Loucy (cell line): Measurements from ENCODE around the gene THOC6.

Source experiments
- H2AFZ ChIP-seq: fragments of 200-600 bp; sonication (generic); 2 replicates; pipeline ENCODE4 v1.6.0; 2016; ENCODE audit warnings: antibody characterized with exemption, mild to moderate bottlenecking, low read length, moderate library complexity
- H3F3A ChIP-seq: fragments of 200-600 bp; 2 replicates; pipeline ENCODE4 v1.6.0; 2016; ENCODE audit warnings: antibody characterized with exemption, low read depth, mild to moderate bottlenecking
- H3K27me3 ChIP-seq: fragments of 200-600 bp; sonication (generic); 2 replicates; pipeline ENCODE4 v1.6.1; 2014; ENCODE audit warnings: low read length, mild to moderate bottlenecking; ENCODE audit not compliant: insufficient read depth, poor library complexity, severe bottlenecking
- H3K36me3 ChIP-seq: fragments of 200-600 bp; sonication (generic); 2 replicates; pipeline ENCODE4 v1.6.1; 2016; ENCODE audit warnings: low read length; ENCODE audit not compliant: insufficient read depth
- H3K4me1 ChIP-seq: fragments of 200-600 bp; sonication (generic); 2 replicates; pipeline ENCODE4 v1.5.1; 2014; ENCODE audit warnings: low read length, mild to moderate bottlenecking; ENCODE audit not compliant: insufficient read depth, poor library complexity, severe bottlenecking
- H3K4me2 ChIP-seq: fragments of 200-600 bp; sonication (generic); 2 replicates; pipeline ENCODE4 v1.6.0; 2014; ENCODE audit warnings: antibody characterized with exemption, low read length, low read depth, mild to moderate bottlenecking; ENCODE audit not compliant: poor library complexity, severe bottlenecking
- H3K4me3 ChIP-seq: fragments of 200-600 bp; sonication (generic); 2 replicates; pipeline ENCODE4 v1.5.1; 2014; ENCODE audit warnings: low read length, mild to moderate bottlenecking, mixed read lengths; ENCODE audit not compliant: poor library complexity, severe bottlenecking
- H3K79me2 ChIP-seq: fragments of 200-600 bp; sonication (generic); 2 replicates; pipeline ENCODE4 v1.6.1; 2014; ENCODE audit warnings: low read length; ENCODE audit not compliant: insufficient read depth
- H3K9ac ChIP-seq: fragments of 200-600 bp; sonication (generic); 2 replicates; pipeline ENCODE4 v1.6.0; 2014; ENCODE audit warnings: mild to moderate bottlenecking, low read depth, low read length, moderate library complexity; ENCODE audit not compliant: poor library complexity, severe bottlenecking
- H3K9me2 ChIP-seq: fragments of 200-600 bp; sonication (generic); replicated peaks from 2 replicates; pipeline ENCODE4 v1.6.1; 2016; ENCODE audit warnings: low read depth, low read length, mixed read lengths
- H3K9me3 ChIP-seq: fragments of 200-600 bp; sonication (generic); 2 replicates; pipeline ENCODE4 v1.6.1; 2014; ENCODE audit warnings: mild to moderate bottlenecking, antibody characterized with exemption, low read length, low read depth; ENCODE audit not compliant: insufficient read depth
- H4K20me1 ChIP-seq: fragments of 200-600 bp; sonication (generic); 2 replicates; pipeline ENCODE4 v1.6.0; 2014; ENCODE audit warnings: antibody characterized with exemption, low read length, mild to moderate bottlenecking; ENCODE audit not compliant: insufficient read depth, poor library complexity, severe bottlenecking
- EZH2phosphoT487 ChIP-seq: fragments of 200-600 bp; IDR thresholded peaks from 2 replicates; pipeline ENCODE4 v1.6.1; 2018; ENCODE audit warnings: antibody characterized with exemption, mild to moderate bottlenecking, moderate library complexity, borderline replicate concordance
- TF ChIP-seq, protein P1 (sequence below): fragments of 200-600 bp; sonication (generic); conservative IDR thresholded peaks from 2 replicates; pipeline ENCODE4 v1.5.1; 2014; ENCODE audit warnings: mild to moderate bottlenecking, antibody characterized with exemption, low read length

The THOC6 gene

DNA sequence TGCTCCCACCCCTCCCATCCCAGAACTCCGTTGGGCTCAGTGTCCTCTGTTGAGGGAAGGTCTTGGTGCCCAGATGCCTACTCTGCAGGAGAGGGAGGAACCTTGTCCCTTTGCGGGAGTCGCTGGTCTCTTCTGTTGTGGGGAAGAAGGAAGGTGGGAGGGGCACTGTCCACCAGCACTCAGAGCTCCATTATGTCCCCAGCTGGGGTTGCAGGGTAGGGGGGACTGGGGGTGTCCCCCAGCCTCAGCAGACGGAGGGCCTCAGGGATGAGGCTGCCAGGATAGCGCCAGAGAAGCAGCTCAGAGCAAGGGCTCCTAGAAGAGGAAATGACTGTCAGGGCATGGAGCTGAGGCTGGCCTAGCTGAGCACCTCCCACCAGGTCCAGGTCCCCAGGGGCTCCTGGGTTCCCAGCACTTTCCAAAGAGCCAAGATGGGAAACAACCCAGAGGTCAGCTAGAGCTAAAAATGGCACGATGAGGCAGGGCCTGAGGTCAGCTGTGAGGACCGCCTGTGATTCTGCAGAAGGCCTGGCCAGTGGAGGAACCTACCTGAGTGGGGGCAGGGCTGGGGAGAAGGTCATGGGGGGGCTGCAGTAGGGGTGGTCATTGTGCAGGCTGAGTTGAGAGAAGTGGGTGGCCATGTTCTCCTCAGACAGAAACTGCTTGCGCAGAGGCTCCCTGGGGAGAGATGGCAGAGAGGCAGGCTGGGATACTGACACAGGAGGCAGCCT is 986 bp upstream of the THOC6 start:
- H3K36me3 ChIP-seq = no peaks in the 10 kb centered on the region
- H2AFZ ChIP-seq = no peak overlapping the region
- H3K4me1 ChIP-seq = peaks cover 15% of the 10 kb centered on the region
- H4K20me1 ChIP-seq = peaks cover 12% of the 10 kb centered on the region
- H3K27me3 ChIP-seq = no peaks in the 10 kb centered on the region
- H3K9me3 ChIP-seq = no peaks in the 10 kb centered on the region
- peak overlapping the region; percentile 85 for H3K4me2 ChIP-seq
- peaks cover 30% of the 10 kb centered on the region for H3K79me2 ChIP-seq
- H3K9ac ChIP-seq = peak overlapping the region; percentile 62
- TF ChIP-seq, protein P1, sequence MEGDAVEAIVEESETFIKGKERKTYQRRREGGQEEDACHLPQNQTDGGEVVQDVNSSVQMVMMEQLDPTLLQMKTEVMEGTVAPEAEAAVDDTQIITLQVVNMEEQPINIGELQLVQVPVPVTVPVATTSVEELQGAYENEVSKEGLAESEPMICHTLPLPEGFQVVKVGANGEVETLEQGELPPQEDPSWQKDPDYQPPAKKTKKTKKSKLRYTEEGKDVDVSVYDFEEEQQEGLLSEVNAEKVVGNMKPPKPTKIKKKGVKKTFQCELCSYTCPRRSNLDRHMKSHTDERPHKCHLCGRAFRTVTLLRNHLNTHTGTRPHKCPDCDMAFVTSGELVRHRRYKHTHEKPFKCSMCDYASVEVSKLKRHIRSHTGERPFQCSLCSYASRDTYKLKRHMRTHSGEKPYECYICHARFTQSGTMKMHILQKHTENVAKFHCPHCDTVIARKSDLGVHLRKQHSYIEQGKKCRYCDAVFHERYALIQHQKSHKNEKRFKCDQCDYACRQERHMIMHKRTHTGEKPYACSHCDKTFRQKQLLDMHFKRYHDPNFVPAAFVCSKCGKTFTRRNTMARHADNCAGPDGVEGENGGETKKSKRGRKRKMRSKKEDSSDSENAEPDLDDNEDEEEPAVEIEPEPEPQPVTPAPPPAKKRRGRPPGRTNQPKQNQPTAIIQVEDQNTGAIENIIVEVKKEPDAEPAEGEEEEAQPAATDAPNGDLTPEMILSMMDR = no peak
- TF ChIP-seq EZH2phosphoT487 = no peak
- no peaks in the 10 kb centered on the region for H3K9me2 ChIP-seq
- H3K4me3 ChIP-seq = peak overlapping the region; percentile 75
- no peaks in the 10 kb centered on the region for H3F3A ChIP-seq

DNA sequence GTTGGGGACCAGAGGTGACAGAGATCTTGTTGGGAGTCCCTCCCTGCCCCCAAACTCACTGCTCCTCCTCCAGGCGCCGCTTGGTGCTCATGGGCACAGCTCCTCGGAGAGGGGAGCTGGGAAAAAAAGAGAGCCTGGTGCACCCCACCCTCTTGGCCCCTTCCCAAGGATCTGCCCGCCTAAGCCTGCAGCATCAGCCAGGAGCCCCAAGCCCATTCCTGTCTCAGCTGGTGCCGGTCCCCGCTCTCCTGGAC is 493 bp upstream of the THOC6 start:
- H3K9me3 ChIP-seq = no peaks in the 10 kb centered on the region
- TF ChIP-seq EZH2phosphoT487 = no peak
- TF ChIP-seq, protein P1 = no peak
- peaks cover 12% of the 10 kb centered on the region for H4K20me1 ChIP-seq
- H3K9me2 ChIP-seq = no peaks in the 10 kb centered on the region
- H2AFZ ChIP-seq = no peak overlapping the region
- H3K4me3 ChIP-seq = peak overlapping the region; percentile 75
- no peaks in the 10 kb centered on the region for H3K27me3 ChIP-seq
- H3K9ac ChIP-seq = peak overlapping the region; percentile 62
- no peaks in the 10 kb centered on the region for H3F3A ChIP-seq
- H3K4me2 ChIP-seq = peak overlapping the region; percentile 85
- H3K4me1 ChIP-seq = peaks cover 15% of the 10 kb centered on the region
- peaks cover 30% of the 10 kb centered on the region for H3K79me2 ChIP-seq
- no peaks in the 10 kb centered on the region for H3K36me3 ChIP-seq

DNA sequence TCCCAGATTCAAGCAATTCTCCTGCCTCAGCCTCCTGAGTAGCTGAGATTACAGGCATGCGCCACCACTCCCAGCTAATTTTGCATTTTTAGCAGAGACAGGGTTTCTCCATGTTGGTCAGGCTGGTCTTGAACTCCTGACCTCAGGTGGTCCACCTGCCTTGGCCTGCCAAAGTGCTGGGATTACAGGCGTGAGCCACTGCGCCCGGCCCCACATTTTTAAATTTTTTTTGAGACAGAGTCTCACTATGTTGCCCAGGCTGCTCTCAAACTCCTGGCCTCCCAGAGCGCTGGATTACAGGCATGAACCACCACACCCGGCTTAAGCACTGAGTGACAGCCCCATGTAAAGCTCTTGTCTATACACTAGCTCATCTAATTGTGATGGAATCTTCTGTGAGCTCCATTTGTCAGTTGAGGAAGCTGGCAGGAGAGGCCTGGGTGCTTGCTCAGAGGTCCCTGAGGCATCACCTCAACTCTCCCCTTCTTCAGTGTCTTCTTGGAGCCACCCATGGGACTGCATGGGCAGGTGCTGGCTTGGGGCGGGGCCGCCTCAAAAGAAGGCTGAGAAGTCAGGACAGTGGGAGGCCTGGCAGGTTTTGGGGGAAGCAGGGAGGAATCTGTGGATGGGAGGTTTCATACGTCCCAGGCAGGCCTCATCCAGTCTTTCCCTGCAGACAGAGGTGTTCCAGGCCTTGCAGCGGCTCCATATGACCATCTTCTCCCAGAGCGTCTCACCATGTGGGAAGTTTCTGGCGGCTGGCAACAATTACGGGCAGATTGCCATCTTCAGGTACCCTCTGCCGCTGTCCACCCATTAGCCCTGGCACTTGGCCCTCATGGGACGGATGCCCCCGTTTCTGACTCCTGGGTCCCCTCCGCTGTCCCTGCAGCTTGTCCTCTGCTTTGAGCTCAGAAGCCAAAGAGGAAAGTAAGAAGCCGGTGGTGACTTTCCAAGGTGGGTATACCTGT is 1.5 kb downstream of the THOC6 start:
- Histone ChIP-seq H3K36me3 (no peaks in the 10 kb centered on the region), H3F3A (no peaks in the 10 kb centered on the region)

More for the DNA sequence above, 1.5 kb downstream of the THOC6 start:
- H3K79me2 ChIP-seq = peaks cover 29% of the 10 kb centered on the region
- no peak overlapping the region for H3K9ac ChIP-seq
- TF ChIP-seq, protein P1 = no peak
- TF ChIP-seq EZH2phosphoT487 = no peak
- peaks cover 12% of the 10 kb centered on the region for H4K20me1 ChIP-seq
- H3K9me3 ChIP-seq = no peaks in the 10 kb centered on the region
- H3K27me3 ChIP-seq = no peaks in the 10 kb centered on the region
- peaks cover 15% of the 10 kb centered on the region for H3K4me1 ChIP-seq
- H3K4me2 ChIP-seq = no peak overlapping the region
- no peaks in the 10 kb centered on the region for H3K9me2 ChIP-seq
- H3K4me3 ChIP-seq = no peak overlapping the region
- no peak overlapping the region for H2AFZ ChIP-seq
